CD14-positive monocyte (primary cell): ENCODE results near the gene C17orf107. TPM values are rescaled to one million over a fixed set of nuclear protein-coding genes. Genes with fewer than 3 reads are reported as not detected.

Source experiments
- DNase-seq, 3 donors: peaks; one replicate each; pipeline ENCODE4 v3.0.0-alpha.2; 2011 to 2022
- H2AFZ ChIP-seq: 2 replicates; pipeline ENCODE4 v1.6.0; 2012; ENCODE audit warnings: mild to moderate bottlenecking, low read depth, low read length, inconsistent platforms; ENCODE audit not compliant: insufficient read depth, poor library complexity, severe bottlenecking
- H3K27ac ChIP-seq, 2 donors: 1 replicate in 1 of 2; 2 replicates in 1 of 2; pipeline ENCODE4 v1.5.1; 2012 to 2013; ENCODE audit warnings: low read length in 2 of 2, control low read depth in 1 of 2, inconsistent platforms in 1 of 2, low read depth in 1 of 2, mild to moderate bottlenecking in 1 of 2
- H3K27me3 ChIP-seq, 2 donors: one replicate each; pipeline versions ENCODE4 v1.6.0 to v1.6.1; 2011 to 2013; ENCODE audit warnings: low read length in 2 of 2; ENCODE audit not compliant: control insufficient read depth in 2 of 2, insufficient read depth in 2 of 2
- H3K36me3 ChIP-seq, 2 donors: replicated peaks in 1 of 2; 1 replicate in 1 of 2; 2 replicates in 1 of 2; pipeline versions ENCODE4 v1.5.1 to v1.6.1; 2012 to 2013; ENCODE audit warnings: low read length in 2 of 2, control low read depth in 1 of 2, inconsistent platforms in 1 of 2, mild to moderate bottlenecking in 1 of 2; ENCODE audit not compliant: insufficient read depth in 2 of 2, control insufficient read depth in 1 of 2
- H3K4me1 ChIP-seq, 2 donors: 1 replicate in 1 of 2; 2 replicates in 1 of 2; pipeline versions ENCODE4 v1.5.1 to v1.6.1; 2012 to 2013; ENCODE audit warnings: low read length in 2 of 2, control low read depth in 1 of 2, inconsistent platforms in 1 of 2, mild to moderate bottlenecking in 1 of 2, moderate library complexity in 1 of 2; ENCODE audit not compliant: insufficient read depth in 2 of 2, control insufficient read depth in 1 of 2
- H3K4me2 ChIP-seq: replicated peaks from 2 replicates; pipeline ENCODE3; 2012; ENCODE audit warnings: low read length, moderate library complexity, mild to moderate bottlenecking; ENCODE audit not compliant: poor library complexity, severe bottlenecking; ENCODE audit errors: extremely low read depth
- H3K4me3 ChIP-seq, 3 experiments: fragments of 200-600 bp in 1 of 3; sonication (generic) in 1 of 3; replicated peaks in 1 of 3; 1 replicate in 2 of 3; 2 replicates in 1 of 3; pipeline ENCODE4 v1.5.1; 2011 to 2013; ENCODE audit warnings: low read length in 3 of 3, mild to moderate bottlenecking in 3 of 3, control low read depth in 2 of 3, low read depth in 2 of 3, inconsistent platforms in 1 of 3, moderate library complexity in 1 of 3
- H3K79me2 ChIP-seq: 2 replicates; pipeline ENCODE4 v1.6.0; 2012; ENCODE audit warnings: mild to moderate bottlenecking, control low read depth, inconsistent platforms, low read length, moderate library complexity; ENCODE audit not compliant: insufficient read depth
- H3K9ac ChIP-seq: 2 replicates; pipeline ENCODE4 v1.6.0; 2017; ENCODE audit warnings: low read length, mild to moderate bottlenecking; ENCODE audit not compliant: insufficient read depth, poor library complexity, severe bottlenecking
- H3K9me3 ChIP-seq, 2 donors: replicated peaks in 1 of 2; 1 replicate in 1 of 2; 2 replicates in 1 of 2; pipeline versions ENCODE4 v1.5.1 to v1.6.1; 2012 to 2013; ENCODE audit warnings: low read length in 2 of 2, control low read depth in 1 of 2; ENCODE audit not compliant: control insufficient read depth in 1 of 2, insufficient read depth in 1 of 2
- H4K20me1 ChIP-seq: 2 replicates; pipeline ENCODE4 v1.6.0; 2012; ENCODE audit warnings: mild to moderate bottlenecking, low read length, control low read depth, moderate library complexity; ENCODE audit not compliant: insufficient read depth
- H3K27ac Mint-ChIP-seq, 7 donors: one replicate each; pipeline ENCODE4 v1.8.0; 2020; ENCODE audit warnings: mild to moderate bottlenecking in 7 of 7, mixed read lengths in 7 of 7, moderate library complexity in 6 of 7, inconsistent platforms in 2 of 7
- H3K27me3 Mint-ChIP-seq, 3 donors: one replicate each; pipeline ENCODE4 v1.8.0; 2021 to 2022; ENCODE audit warnings: low read depth in 3 of 3, mild to moderate bottlenecking in 3 of 3, mixed read lengths in 3 of 3, moderate library complexity in 3 of 3, inconsistent platforms in 1 of 3
- H3K36me3 Mint-ChIP-seq, 2 donors: one replicate each; pipeline ENCODE4 v1.8.0; 2020; ENCODE audit warnings: mixed read lengths in 2 of 2, inconsistent platforms in 1 of 2, mild to moderate bottlenecking in 1 of 2
- H3K4me1 Mint-ChIP-seq: one replicate; pipeline ENCODE4 v1.8.0; 2020; ENCODE audit warnings: mild to moderate bottlenecking, mixed read lengths
- H3K4me3 Mint-ChIP-seq, 2 donors: one replicate each; pipeline ENCODE4 v1.8.0; 2020; ENCODE audit warnings: mild to moderate bottlenecking in 2 of 2, mixed read lengths in 2 of 2, moderate library complexity in 1 of 2
- H3K9me3 Mint-ChIP-seq, 7 donors: one replicate each; pipeline ENCODE4 v1.8.0; 2020 to 2022; ENCODE audit warnings: mixed read lengths in 7 of 7, mild to moderate bottlenecking in 6 of 7, moderate library complexity in 6 of 7, inconsistent platforms in 2 of 7
- CTCF ChIP-seq: fragments of 200-600 bp; IDR thresholded peaks from one replicate; pipeline ENCODE4 v1.8.0; 2022; ENCODE audit warnings: antibody characterized with exemption, mild to moderate bottlenecking
- WGBS: methylation state at CpG from one replicate; pipeline ENCODE4 v1.1.5; 2013; ENCODE audit warnings: missing lambda C conversion rate; ENCODE audit not compliant: insufficient coverage; 5-methylcytosine and 5-hydroxymethylcytosine counted together
- intact Hi-C, 2 donors: fragments of 100-400 bp; cut with micrococcal nuclease; formaldehyde crosslinking; loops; one replicate each; pipeline versions ENCODE4 v1.15.0 to v1.15.1; 2023
- polyA plus RNA-seq, 3 donors: library from polyadenylated mRNA; depleted of rRNA in 1 of 3; unstranded in 2 of 3; stranded (reverse) in 1 of 3; fragments of 300-500 nt in 2 of 3; fragments of >200 nt in 1 of 3; fragmentation: Illumina TruSeq in 2 of 3; gene quantifications; 1 replicate in 2 of 3; 2 replicates in 1 of 3; pipeline ENCODE4 v1.2.3, GENCODE V29; 2012 to 2021

Gene C17orf107
- polyA plus RNA-seq, 3 donors: 1.9 to 5.1 (median 4.2) TPM

DNA sequence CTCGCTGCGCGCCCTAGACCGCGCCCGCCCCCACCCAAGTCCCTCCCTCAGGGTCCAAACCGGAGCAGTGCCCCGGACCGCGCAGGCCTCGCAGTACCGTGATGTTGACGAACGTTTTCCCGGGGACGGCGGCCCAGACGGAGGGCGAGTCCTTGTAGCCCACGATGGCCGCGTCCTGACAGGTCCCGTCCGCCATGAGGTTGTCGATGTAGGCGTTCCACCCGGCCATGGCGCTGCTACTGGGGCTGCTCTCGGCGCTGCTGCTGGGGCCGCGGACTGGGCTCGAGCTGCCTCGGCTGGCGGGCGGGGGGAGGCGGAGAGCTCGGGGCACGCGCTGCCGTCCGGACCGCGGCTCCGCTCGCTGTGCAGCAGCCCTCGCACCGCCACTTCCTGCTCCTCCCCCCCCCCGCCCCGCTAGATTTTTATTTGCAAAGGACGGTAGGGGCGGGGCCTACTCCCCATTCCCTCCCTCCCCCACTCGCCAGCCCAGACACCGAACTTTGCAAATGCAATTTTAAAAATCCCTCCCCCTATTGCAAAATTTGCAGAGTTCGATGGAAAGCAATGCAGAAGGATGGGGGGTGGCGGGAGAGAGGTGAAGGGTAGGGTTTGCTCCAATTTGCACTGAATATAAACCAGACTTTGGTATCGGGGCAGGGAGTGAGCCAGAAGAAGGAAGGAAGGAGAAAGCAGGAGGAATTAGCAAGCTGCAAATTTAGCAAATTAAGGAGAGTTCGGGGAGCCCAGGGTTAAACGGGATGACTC is 49.0 kb downstream of the C17orf107 start, which contains the start of gene PFN1:
TSS of gene PFN1 (minus strand) at position 365 of the 765 bp plus-strand sequence. CDS start at position 229, 136 bp downstream.
- Histone ChIP-seq H3K27me3 (no peaks in the 10 kb centered on the region), H4K20me1 (peaks cover 51% of the 10 kb centered on the region), H3K79me2 (peaks cover 59% of the 10 kb centered on the region), H3K9me3 (no peaks in the 10 kb centered on the region), H3K36me3 (peaks cover 21 to 27% of the 10 kb centered on the region in 2 donors), H3K4me1 (peaks cover 50 to 67% of the 10 kb centered on the region in 2 donors), H3K4me2 (peak within 1 kb of the TSS; percentile 98), H3K4me3 (peak within 1 kb of the TSS; percentile 92 to 95 (median 94)), H2AFZ (peak within 1 kb of the TSS; percentile 58), H3K27ac (peak within 1 kb of the TSS; percentile 94), H3K9ac (peak within 1 kb of the TSS; percentile 80)
- TF ChIP-seq CTCF: no peak
- Mint-ChIP-seq H3K9me3 (no peaks in the 10 kb centered on the region), H3K4me3 (peak within 1 kb of the TSS; percentile 97 to 99), H3K4me1 (peaks cover 51% of the 10 kb centered on the region), H3K36me3 (peaks cover 27 to 34% of the 10 kb centered on the region in 2 donors), H3K27me3 (peaks cover 2 to 8% (median 3%) of the 10 kb centered on the region in 3 donors), H3K27ac (peak within 1 kb of the TSS; percentile 96 to 99 (median 98))
- intact Hi-C loops: loop anchor here (2.0 to 5.0 kb wide), 3 partner anchors 18 to 181 kb away; partner anchors contain the start of genes CHRNE (in 1 of the 2) and SPAG7 (in 1 of the 2)
- peak; percentile 89 to 95 (median 93) for DNase-seq
- under 1% methylated on average over 38 of the region's 59 CpGs for WGBS

DNA sequence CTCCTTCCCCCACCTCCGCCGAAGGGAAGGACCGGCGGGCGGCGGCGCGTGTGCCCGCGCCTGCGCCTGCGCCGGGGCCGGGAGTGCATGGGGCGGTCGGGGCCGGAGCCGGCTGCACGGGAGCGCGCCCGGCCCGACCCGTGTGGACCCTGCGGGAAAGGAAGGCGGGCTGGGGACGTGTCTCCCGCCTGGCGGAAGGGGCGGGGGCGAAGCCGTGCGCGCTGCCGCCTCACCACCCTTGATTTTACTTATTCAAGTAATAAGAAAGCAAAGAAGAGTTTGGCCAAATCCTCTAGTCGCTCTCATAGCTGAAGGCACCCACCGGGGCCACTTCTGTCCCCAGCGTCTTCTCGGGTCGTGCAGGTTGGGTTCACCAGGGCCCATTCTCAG is 49.6 kb downstream of the C17orf107 start:
- Histone ChIP-seq H4K20me1 (peaks cover 45% of the 10 kb centered on the region), H3K9ac (peak overlapping the region; percentile 80), H2AFZ (peak overlapping the region; percentile 58), H3K79me2 (peaks cover 53% of the 10 kb centered on the region), H3K36me3 (peaks cover 19 to 23% of the 10 kb centered on the region in 2 donors), H3K4me1 (peaks cover 44 to 61% of the 10 kb centered on the region in 2 donors), H3K4me3 (peak overlapping the region; percentile 92 to 95 (median 94)), H3K9me3 (no peaks in the 10 kb centered on the region), H3K27ac (peak overlapping the region; percentile 94), H3K27me3 (no peaks in the 10 kb centered on the region), H3K4me2 (peak overlapping the region; percentile 98)
- 0% methylated on average over 28 of the region's 40 CpGs for WGBS
- peaks cover 25 to 30% of the 10 kb centered on the region in 2 donors for H3K36me3 Mint-ChIP-seq
- intact Hi-C loops: loop anchor here (1.0 to 5.0 kb wide), 4 partner anchors 18 to 182 kb away; partner anchors contain the start of genes SPAG7 (in 2 of the 2) and CHRNE (in 1 of the 2)
- TF ChIP-seq CTCF: no peak
- H3K9me3 Mint-ChIP-seq: no peaks in the 10 kb centered on the region
- H3K4me1 Mint-ChIP-seq: peaks cover 45% of the 10 kb centered on the region
- H3K27ac Mint-ChIP-seq: peak overlapping the region; percentile 96 to 99 (median 98)
- DNase-seq: peak; percentile 77 to 82 (median 80)
- H3K4me3 Mint-ChIP-seq: peak overlapping the region; percentile 97 to 99
- peaks cover 2 to 8% (median 3%) of the 10 kb centered on the region in 3 donors for H3K27me3 Mint-ChIP-seq
